Measurements from ENCODE around the gene CLTB. TPM values are rescaled to one million over a fixed set of nuclear protein-coding genes. Genes with fewer than 3 reads are reported as not detected.
A peak's percentile ranks its signal among the peaks of the same experiment; 100 is the strongest.

CLTB gene
- total RNA-seq, 2 experiments from 2014 or later, result 69.5 to 73.2 TPM

DNA sequence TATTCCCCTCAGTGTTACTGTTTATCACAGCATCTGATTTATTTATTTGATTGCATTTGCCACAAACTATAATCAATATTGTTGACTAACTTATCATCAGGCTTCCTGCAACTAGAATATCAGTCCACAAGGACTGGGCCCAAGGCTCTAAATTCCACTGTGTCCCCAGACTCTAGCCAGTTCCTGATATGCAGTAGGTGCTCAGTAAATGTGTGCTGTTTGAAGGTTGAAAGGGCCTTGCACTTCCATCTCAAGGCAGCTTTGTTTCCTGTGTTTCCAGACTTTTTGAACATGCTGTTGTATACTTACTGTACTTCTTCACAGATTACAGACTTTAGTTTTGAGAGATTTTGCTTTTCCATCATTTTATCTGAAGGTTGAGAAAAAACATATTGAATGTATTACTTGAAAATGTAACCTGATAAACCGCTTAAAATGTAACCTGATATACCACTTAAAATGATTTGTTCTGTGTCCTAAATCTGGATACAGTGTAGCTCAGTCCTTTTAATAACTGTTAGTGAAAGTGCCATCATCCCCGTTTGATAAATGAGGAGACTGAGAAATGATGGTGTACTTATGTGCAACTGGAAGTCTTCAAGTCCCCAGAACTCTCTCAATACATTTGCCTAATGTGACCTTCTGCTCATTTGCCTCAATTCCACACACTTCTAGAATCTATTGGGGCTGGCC lies 73.4 kb downstream of the CLTB start:
- Histone ChIP-seq H3K36me3 (ENCODE audit: insufficient read depth, low read length) (peaks cover 39% of the 10 kb centered on the region), H3K27me3 (ENCODE audit: control insufficient read depth in 1 of 2, insufficient read depth in 2 of 2, low read length in 2 of 2) (no peaks in the 10 kb centered on the region), H3K4me3 (ENCODE audit: low read length) (no peak overlapping the region), H3K4me1 (ENCODE audit: insufficient read depth, low read length) (no peaks in the 10 kb centered on the region), H3K27ac (ENCODE audit: low read depth in 1 of 2, low read length in 2 of 2) (no peak overlapping the region), H3K9me3 (ENCODE audit: control insufficient read depth in 1 of 2, insufficient read depth in 1 of 2, low read length in 2 of 2) (no peaks in the 10 kb centered on the region)
- Mint-ChIP-seq H3K4me1 (ENCODE audit: low read depth) (no peaks in the 10 kb centered on the region), H3K36me3 (ENCODE audit: low read depth) (peaks cover 64% of the 10 kb centered on the region), H3K27me3 (no peaks in the 10 kb centered on the region), H3K9me3 (no peaks in the 10 kb centered on the region), H3K4me3 (no peak overlapping the region), H3K27ac (peak overlapping the region; percentile 57)
- CTCF ChIA-PET, result no interaction called here
- ATAC-seq (ENCODE audit: poor library complexity) (no peak), DNase-seq (no peak)
- TF ChIP-seq, protein P1, sequence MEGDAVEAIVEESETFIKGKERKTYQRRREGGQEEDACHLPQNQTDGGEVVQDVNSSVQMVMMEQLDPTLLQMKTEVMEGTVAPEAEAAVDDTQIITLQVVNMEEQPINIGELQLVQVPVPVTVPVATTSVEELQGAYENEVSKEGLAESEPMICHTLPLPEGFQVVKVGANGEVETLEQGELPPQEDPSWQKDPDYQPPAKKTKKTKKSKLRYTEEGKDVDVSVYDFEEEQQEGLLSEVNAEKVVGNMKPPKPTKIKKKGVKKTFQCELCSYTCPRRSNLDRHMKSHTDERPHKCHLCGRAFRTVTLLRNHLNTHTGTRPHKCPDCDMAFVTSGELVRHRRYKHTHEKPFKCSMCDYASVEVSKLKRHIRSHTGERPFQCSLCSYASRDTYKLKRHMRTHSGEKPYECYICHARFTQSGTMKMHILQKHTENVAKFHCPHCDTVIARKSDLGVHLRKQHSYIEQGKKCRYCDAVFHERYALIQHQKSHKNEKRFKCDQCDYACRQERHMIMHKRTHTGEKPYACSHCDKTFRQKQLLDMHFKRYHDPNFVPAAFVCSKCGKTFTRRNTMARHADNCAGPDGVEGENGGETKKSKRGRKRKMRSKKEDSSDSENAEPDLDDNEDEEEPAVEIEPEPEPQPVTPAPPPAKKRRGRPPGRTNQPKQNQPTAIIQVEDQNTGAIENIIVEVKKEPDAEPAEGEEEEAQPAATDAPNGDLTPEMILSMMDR (IDR thresholded peaks at IDR 0.05), result no peak
- intact Hi-C loops (cut with DNase I, micrococcal nuclease), result no loop called here
- POLR2A ChIA-PET, result no interaction called here

Small RNA genes within 50 kb of the gene (microRNA-seq; reads per million reads assigned to microRNA genes)
- 12.0 reads per million, percentile 39 among the genes with 10 or more reads in this experiment for gene MIR1271 (ENCODE audit: borderline microRNAs expressed, borderline replicate concordance)

Other genes with a start within 250 kb of the CLTB start
- 10 to 100 TPM; 15.4 to 17.4 TPM for gene SIMC1, start 178.1 kb downstream of the CLTB start, total RNA-seq
- 10 to 100 TPM; 64.8 TPM for gene KIAA1191, start 54.8 kb downstream of the CLTB start, total RNA-seq
- gene ARL10, start 51.1 kb downstream of the CLTB start, total RNA-seq, result 1 to 10 TPM; 3.2 to 4.4 TPM
- 10 to 100 TPM; 12.0 to 14.5 TPM for gene NOP16, start 27.9 kb downstream of the CLTB start, total RNA-seq
- 100 to 1,000 TPM in 1 of 2 experiments, 10 to 100 TPM in 1; 98.2 to 104 TPM for gene HIGD2A, start 27.8 kb downstream of the CLTB start, total RNA-seq
- gene FAF2, start 31.8 kb upstream of the CLTB start, total RNA-seq, result 10 to 100 TPM; 27.5 to 30.1 TPM
- 100 to 1,000 TPM; 208 to 217 TPM for gene RNF44, start 120.9 kb upstream of the CLTB start, total RNA-seq
- 1 to 10 TPM; 1.6 to 2.0 TPM for gene CDHR2, start 132.8 kb upstream of the CLTB start, total RNA-seq
- under 1 TPM; 0.22 to 0.36 TPM for gene GPRIN1, start 193.6 kb upstream of the CLTB start, total RNA-seq
- gene SNCB, start 214.0 kb upstream of the CLTB start, total RNA-seq, result not detected
- gene EIF4E1B, start 214.1 kb upstream of the CLTB start, total RNA-seq, result not detected
- gene TSPAN17, start 230.9 kb upstream of the CLTB start, total RNA-seq, result 1 to 10 TPM; 7.8 to 7.9 TPM